ENCODE results near the gene LEMD2.

The LEMD2 gene

DNA sequence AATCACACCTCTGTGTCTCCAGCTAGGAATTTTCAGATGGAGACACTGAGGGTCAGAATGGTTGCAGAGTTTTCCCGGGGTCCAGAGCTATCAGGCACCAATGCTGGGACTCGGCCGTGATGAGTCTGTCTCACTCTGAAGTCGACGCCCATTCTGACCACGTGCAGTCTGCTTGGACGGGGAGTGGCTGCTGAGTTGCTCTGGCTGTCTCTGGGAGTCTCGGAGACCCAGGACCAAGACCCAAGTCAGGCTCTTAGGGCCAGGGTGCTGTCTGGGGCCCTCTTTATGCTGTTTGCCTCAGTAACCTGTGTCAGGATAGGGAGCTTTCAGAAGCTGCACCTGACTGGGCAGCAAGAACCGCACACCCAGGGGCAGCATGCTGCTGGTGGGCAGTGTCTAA, 46.8 kb downstream of the LEMD2 start:
- in situ Hi-C loops (cut with MboI; ENCODE audit: low sequenced_read_pairs, unreplicated experiment): no loop called here
- TF ChIP-seq CTCF (IDR thresholded peaks at IDR 0.05; ENCODE audit: borderline replicate concordance, control extremely low read depth, extremely low read depth, insufficient read depth, missing control alignments): no peak
- DNase-seq (ENCODE audit: low spot score): no peak

GRCh38 chr6:33740794-33741193, 48.1 kb downstream of the LEMD2 start:
- no peak for DNase-seq (ENCODE audit: low spot score)
- in situ Hi-C loops (cut with MboI; ENCODE audit: low sequenced_read_pairs, unreplicated experiment): no loop called here
- TF ChIP-seq CTCF (IDR thresholded peaks at IDR 0.05; ENCODE audit: borderline replicate concordance, control extremely low read depth, extremely low read depth, insufficient read depth, missing control alignments): no peak

DNA sequence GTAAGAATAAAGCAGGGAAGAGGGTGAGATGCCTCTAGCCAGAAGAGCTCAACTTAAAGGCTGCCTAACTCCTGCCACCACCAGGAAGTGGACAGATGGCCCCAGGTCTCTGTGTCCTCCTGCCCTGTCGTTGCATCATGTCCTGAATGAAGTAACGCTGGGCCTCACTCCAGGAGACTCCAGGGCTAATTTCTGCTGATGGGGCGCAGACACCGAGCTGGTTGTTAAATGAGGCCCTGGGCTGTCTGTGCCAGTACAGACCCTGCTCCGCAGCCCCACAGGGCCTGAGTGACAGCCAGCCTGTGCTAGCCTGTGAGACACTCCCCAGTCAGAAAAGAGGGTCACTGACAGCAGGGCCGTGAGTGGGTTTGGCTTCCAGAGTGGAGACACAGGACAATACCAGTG, 48.7 kb downstream of the LEMD2 start:
- in situ Hi-C loops (cut with MboI; ENCODE audit: low sequenced_read_pairs, unreplicated experiment): no loop called here
- no peak for TF ChIP-seq CTCF (IDR thresholded peaks at IDR 0.05; ENCODE audit: borderline replicate concordance, control extremely low read depth, extremely low read depth, insufficient read depth, missing control alignments)
- DNase-seq (ENCODE audit: low spot score): no peak

GRCh38 chr6:33739571-33739970, 49.4 kb downstream of the LEMD2 start:
- DNase-seq (ENCODE audit: low spot score): no peak
- no peak for TF ChIP-seq CTCF (IDR thresholded peaks at IDR 0.05; ENCODE audit: borderline replicate concordance, control extremely low read depth, extremely low read depth, insufficient read depth, missing control alignments)
- in situ Hi-C loops (cut with MboI; ENCODE audit: low sequenced_read_pairs, unreplicated experiment): no loop called here

GRCh38 chr6:33738879-33739278, 50.1 kb downstream of the LEMD2 start:
- no peak for TF ChIP-seq CTCF (IDR thresholded peaks at IDR 0.05; ENCODE audit: borderline replicate concordance, control extremely low read depth, extremely low read depth, insufficient read depth, missing control alignments)
- in situ Hi-C loops (cut with MboI; ENCODE audit: low sequenced_read_pairs, unreplicated experiment): no loop called here
- DNase-seq (ENCODE audit: low spot score): no peak

DNA sequence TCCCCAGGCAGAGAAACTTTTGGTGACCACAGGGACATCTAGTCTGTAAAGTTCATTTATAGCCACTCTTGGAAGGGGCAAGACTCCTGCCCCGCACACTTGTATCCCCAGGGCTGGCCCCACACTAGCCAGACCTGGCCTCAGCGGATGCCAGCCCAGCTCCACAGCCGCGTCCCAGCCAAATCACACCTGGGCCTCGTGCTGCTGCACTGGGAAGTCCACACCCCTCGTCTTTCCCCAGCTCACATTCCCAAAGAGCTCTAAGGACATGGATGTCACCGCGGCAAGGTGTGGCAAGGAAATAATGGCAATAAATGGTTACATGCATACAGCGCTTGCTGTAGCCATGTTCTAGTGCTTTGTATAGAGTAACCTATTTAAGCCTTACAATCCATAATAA, 50.8 kb downstream of the LEMD2 start:
- in situ Hi-C loops (cut with MboI; ENCODE audit: low sequenced_read_pairs, unreplicated experiment): no loop called here
- no peak for TF ChIP-seq CTCF (IDR thresholded peaks at IDR 0.05; ENCODE audit: borderline replicate concordance, control extremely low read depth, extremely low read depth, insufficient read depth, missing control alignments)
- DNase-seq (ENCODE audit: low spot score): no peak

Data from GM13976 (cell line).